Neural cell (in vitro differentiated cells): ENCODE results near the gene TBC1D24. TPM values are rescaled to one million over a fixed set of nuclear protein-coding genes. Genes with fewer than 3 reads are reported as not detected.
A peak's percentile ranks its signal among the peaks of the same experiment; 100 is the strongest.

Source experiments
- H2AFZ ChIP-seq: fragments of 200-600, 300-800 bp; sonication (generic), shearing (Covaris generic); 2 replicates; pipeline ENCODE4 v1.6.0; 2014; ENCODE audit warnings: low read depth, mild to moderate bottlenecking, antibody characterized with exemption, low read length, moderate library complexity
- H3F3A ChIP-seq: fragments of 200-600 bp; shearing (Covaris generic); 2 replicates; pipeline ENCODE4 v1.6.1; 2016; ENCODE audit warnings: mild to moderate bottlenecking, moderate library complexity, mixed read lengths, antibody characterized with exemption, low read length; ENCODE audit not compliant: insufficient read depth, poor library complexity, severe bottlenecking
- H3K27ac ChIP-seq: fragments of 200-600, 300-800 bp; sonication (generic), shearing (Covaris generic); 2 replicates; pipeline ENCODE4 v1.5.1; 2014; ENCODE audit warnings: mild to moderate bottlenecking, low read length, moderate library complexity
- H3K27me3 ChIP-seq: fragments of 300-800, 200-600 bp; sonication (generic), shearing (Covaris generic); 2 replicates; pipeline ENCODE4 v1.6.0; 2014; ENCODE audit warnings: mild to moderate bottlenecking, low read depth, low read length, moderate library complexity; ENCODE audit not compliant: insufficient read depth
- H3K36me3 ChIP-seq: fragments of 300-800, 200-600 bp; sonication (generic), shearing (Covaris generic); 2 replicates; pipeline ENCODE4 v1.5.1; 2014; ENCODE audit warnings: mild to moderate bottlenecking, antibody characterized with exemption, low read length, moderate library complexity; ENCODE audit not compliant: insufficient read depth
- H3K4me2 ChIP-seq: fragments of 300-800, 200-600 bp; sonication (generic), shearing (Covaris generic); 2 replicates; pipeline ENCODE4 v1.6.0; 2014; ENCODE audit warnings: mild to moderate bottlenecking, low read length
- H3K4me3 ChIP-seq: fragments of 300-800, 200-600 bp; sonication (generic), shearing (Covaris generic); 2 replicates; pipeline ENCODE4 v1.5.1; 2014; ENCODE audit warnings: mild to moderate bottlenecking, low read length, moderate library complexity
- H3K79me2 ChIP-seq: fragments of 200-600 bp; shearing (Covaris generic); replicated peaks from 2 replicates; pipeline ENCODE4 v1.6.0; 2014; ENCODE audit warnings: mild to moderate bottlenecking, low read length, moderate library complexity; ENCODE audit not compliant: insufficient read depth
- H3K9ac ChIP-seq: fragments of 300-800, 200-600 bp; sonication (generic), shearing (Covaris generic); 2 replicates; pipeline ENCODE4 v1.6.1; 2016; ENCODE audit warnings: mild to moderate bottlenecking, low read length, mixed read lengths
- H3K9me2 ChIP-seq: fragments of 200-600 bp; shearing (Covaris generic); 2 replicates; pipeline ENCODE4 v1.6.1; 2016; ENCODE audit warnings: mild to moderate bottlenecking, low read length, mixed read lengths; ENCODE audit not compliant: insufficient read depth
- H3K9me3 ChIP-seq: fragments of 200-600, 300-800 bp; sonication (generic), shearing (Covaris generic); 2 replicates; pipeline ENCODE4 v1.6.1; 2016; ENCODE audit warnings: mild to moderate bottlenecking, mixed run types, low read length, moderate library complexity, mixed read lengths
- H4K20me1 ChIP-seq: fragments of 200-600 bp; shearing (Covaris generic); 2 replicates; pipeline ENCODE4 v1.6.1; 2016; ENCODE audit warnings: mild to moderate bottlenecking, mixed run types; ENCODE audit not compliant: insufficient read depth
- EP300 ChIP-seq: fragments of 450-650 bp; conservative IDR thresholded peaks from 2 replicates; pipeline ENCODE4 v1.6.1; 2014; ENCODE audit warnings: antibody characterized with exemption, mild to moderate bottlenecking, moderate library complexity; ENCODE audit not compliant: poor library complexity, severe bottlenecking
- EZH2 ChIP-seq: fragments of 200-600, 300-800 bp; shearing (Covaris generic), sonication (generic); IDR thresholded peaks from 2 replicates; pipeline ENCODE4 v1.6.1; 2014; ENCODE audit warnings: antibody characterized with exemption, low read length, borderline replicate concordance, mild to moderate bottlenecking; ENCODE audit not compliant: insufficient read depth, poor library complexity, severe bottlenecking
- MXI1 ChIP-seq: fragments of 450-650 bp; conservative IDR thresholded peaks from 2 replicates; pipeline ENCODE4 v1.6.1; 2014; ENCODE audit warnings: antibody characterized with exemption, mild to moderate bottlenecking; ENCODE audit not compliant: poor library complexity, severe bottlenecking
- POLR2AphosphoS5 ChIP-seq: IDR thresholded peaks from 2 replicates; pipeline ENCODE4 v1.6.1; 2012
- RAD21 ChIP-seq: fragments of 450-650 bp; conservative IDR thresholded peaks from 2 replicates; pipeline ENCODE4 v1.6.1; 2014; ENCODE audit warnings: antibody characterized with exemption, mild to moderate bottlenecking, moderate library complexity
- SMC3 ChIP-seq: fragments of 450-650 bp; conservative IDR thresholded peaks from 2 replicates; pipeline ENCODE4 v1.6.1; 2014; ENCODE audit warnings: antibody characterized with exemption, mild to moderate bottlenecking, moderate library complexity; ENCODE audit not compliant: poor library complexity
- TAF1 ChIP-seq: IDR thresholded peaks from 2 replicates; pipeline ENCODE4 v1.6.1; 2012; ENCODE audit warnings: low read depth
- polyA plus RNA-seq: library from polyadenylated mRNA; depleted of rRNA; stranded (reverse); fragments of >200 nt; gene quantifications from 2 replicates; pipeline ENCODE4 v1.2.3, GENCODE V29; 2014
- TF ChIP-seq, protein P1 (sequence below): IDR thresholded peaks from 2 replicates; pipeline ENCODE4 v1.6.1; 2012; ENCODE audit warnings: borderline replicate concordance
- TF ChIP-seq, protein P2 (sequence below): fragments of 450-650 bp; IDR thresholded peaks from 2 replicates; pipeline ENCODE4 v1.5.1; 2014; ENCODE audit warnings: antibody characterized with exemption, mild to moderate bottlenecking, moderate library complexity; ENCODE audit not compliant: poor library complexity, severe bottlenecking

TBC1D24 gene
- polyA plus RNA-seq, 1 donor from 2014 or later, result 27.1 TPM

DNA sequence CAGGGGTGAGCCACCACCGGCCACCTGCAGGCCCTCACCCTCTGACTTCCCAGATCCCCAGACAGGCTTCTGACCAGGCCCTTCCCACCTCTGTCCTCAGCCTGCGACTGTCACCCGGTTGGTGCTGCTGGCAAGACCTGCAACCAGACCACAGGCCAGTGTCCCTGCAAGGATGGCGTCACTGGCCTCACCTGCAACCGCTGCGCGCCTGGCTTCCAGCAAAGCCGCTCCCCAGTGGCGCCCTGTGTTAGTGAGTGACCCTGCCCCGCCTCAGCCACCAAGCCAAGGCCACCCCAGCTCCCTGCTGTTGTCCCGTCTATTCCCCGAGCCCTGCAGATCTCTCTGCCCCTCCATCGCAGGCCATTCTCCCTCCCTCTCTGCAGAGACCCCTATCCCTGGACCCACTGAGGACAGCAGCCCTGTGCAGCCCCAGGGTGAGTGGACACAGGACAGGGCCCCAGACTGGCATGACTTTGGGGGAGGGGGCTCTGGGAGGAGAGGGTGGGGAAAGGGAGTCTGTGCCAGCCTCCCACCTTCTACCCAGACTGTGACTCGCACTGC lies 2.0 kb upstream of the TBC1D24 start:
- H3K9me2 ChIP-seq, result no peaks in the 10 kb centered on the region
- peaks cover 8% of the 10 kb centered on the region for H3K79me2 ChIP-seq
- H3K27me3 ChIP-seq, result peaks cover 6% of the 10 kb centered on the region
- no peak overlapping the region for H3K27ac ChIP-seq
- H3K4me2 ChIP-seq, result no peak overlapping the region
- H3K36me3 ChIP-seq, result no peaks in the 10 kb centered on the region
- peak overlapping the region; percentile 53 for H3K4me3 ChIP-seq
- H3K9ac ChIP-seq, result no peak overlapping the region
- TF ChIP-seq TAF1 (no peak), EZH2 (no peak), SMC3 (no peak), EP300 (no peak), RAD21 (no peak), POLR2AphosphoS5 (no peak), MXI1 (no peak)
- TF ChIP-seq, protein P1, sequence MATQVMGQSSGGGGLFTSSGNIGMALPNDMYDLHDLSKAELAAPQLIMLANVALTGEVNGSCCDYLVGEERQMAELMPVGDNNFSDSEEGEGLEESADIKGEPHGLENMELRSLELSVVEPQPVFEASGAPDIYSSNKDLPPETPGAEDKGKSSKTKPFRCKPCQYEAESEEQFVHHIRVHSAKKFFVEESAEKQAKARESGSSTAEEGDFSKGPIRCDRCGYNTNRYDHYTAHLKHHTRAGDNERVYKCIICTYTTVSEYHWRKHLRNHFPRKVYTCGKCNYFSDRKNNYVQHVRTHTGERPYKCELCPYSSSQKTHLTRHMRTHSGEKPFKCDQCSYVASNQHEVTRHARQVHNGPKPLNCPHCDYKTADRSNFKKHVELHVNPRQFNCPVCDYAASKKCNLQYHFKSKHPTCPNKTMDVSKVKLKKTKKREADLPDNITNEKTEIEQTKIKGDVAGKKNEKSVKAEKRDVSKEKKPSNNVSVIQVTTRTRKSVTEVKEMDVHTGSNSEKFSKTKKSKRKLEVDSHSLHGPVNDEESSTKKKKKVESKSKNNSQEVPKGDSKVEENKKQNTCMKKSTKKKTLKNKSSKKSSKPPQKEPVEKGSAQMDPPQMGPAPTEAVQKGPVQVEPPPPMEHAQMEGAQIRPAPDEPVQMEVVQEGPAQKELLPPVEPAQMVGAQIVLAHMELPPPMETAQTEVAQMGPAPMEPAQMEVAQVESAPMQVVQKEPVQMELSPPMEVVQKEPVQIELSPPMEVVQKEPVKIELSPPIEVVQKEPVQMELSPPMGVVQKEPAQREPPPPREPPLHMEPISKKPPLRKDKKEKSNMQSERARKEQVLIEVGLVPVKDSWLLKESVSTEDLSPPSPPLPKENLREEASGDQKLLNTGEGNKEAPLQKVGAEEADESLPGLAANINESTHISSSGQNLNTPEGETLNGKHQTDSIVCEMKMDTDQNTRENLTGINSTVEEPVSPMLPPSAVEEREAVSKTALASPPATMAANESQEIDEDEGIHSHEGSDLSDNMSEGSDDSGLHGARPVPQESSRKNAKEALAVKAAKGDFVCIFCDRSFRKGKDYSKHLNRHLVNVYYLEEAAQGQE, result no peak
- TF ChIP-seq, protein P2, sequence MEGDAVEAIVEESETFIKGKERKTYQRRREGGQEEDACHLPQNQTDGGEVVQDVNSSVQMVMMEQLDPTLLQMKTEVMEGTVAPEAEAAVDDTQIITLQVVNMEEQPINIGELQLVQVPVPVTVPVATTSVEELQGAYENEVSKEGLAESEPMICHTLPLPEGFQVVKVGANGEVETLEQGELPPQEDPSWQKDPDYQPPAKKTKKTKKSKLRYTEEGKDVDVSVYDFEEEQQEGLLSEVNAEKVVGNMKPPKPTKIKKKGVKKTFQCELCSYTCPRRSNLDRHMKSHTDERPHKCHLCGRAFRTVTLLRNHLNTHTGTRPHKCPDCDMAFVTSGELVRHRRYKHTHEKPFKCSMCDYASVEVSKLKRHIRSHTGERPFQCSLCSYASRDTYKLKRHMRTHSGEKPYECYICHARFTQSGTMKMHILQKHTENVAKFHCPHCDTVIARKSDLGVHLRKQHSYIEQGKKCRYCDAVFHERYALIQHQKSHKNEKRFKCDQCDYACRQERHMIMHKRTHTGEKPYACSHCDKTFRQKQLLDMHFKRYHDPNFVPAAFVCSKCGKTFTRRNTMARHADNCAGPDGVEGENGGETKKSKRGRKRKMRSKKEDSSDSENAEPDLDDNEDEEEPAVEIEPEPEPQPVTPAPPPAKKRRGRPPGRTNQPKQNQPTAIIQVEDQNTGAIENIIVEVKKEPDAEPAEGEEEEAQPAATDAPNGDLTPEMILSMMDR, result no peak
- H2AFZ ChIP-seq, result no peak overlapping the region
- H3K9me3 ChIP-seq, result no peaks in the 10 kb centered on the region
- H3F3A ChIP-seq, result no peaks in the 10 kb centered on the region
- no peaks in the 10 kb centered on the region for H4K20me1 ChIP-seq

DNA sequence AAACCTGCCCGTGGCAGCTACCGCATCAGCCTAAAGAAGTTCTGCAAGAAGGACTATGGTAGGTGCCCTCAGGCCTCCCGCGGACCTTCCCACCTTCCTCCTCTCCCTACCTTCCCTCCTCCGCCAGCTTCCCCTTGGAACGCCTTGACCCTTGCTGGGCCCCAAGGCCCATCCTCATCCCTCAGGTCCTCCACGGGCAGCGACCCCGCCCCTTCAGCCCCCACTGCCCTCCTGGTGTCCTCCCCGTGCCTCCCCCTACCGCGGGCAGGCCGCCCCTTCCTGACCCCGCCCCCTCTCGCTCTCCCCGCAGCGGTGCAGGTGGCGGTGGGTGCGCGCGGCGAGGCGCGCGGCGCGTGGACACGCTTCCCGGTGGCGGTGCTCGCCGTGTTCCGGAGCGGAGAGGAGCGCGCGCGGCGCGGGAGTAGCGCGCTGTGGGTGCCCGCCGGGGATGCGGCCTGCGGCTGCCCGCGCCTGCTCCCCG lies 1.4 kb upstream of the TBC1D24 start:
- no peak overlapping the region for H3K9ac ChIP-seq
- no peaks in the 10 kb centered on the region for H3F3A ChIP-seq
- no peak overlapping the region for H3K4me2 ChIP-seq
- H3K9me3 ChIP-seq, result no peaks in the 10 kb centered on the region
- no peak overlapping the region for H2AFZ ChIP-seq
- peaks cover 8% of the 10 kb centered on the region for H3K79me2 ChIP-seq
- H3K27me3 ChIP-seq, result peaks cover under 1% of the 10 kb centered on the region
- no peak overlapping the region for H3K27ac ChIP-seq
- H4K20me1 ChIP-seq, result no peaks in the 10 kb centered on the region
- H3K36me3 ChIP-seq, result no peaks in the 10 kb centered on the region
- TF ChIP-seq TAF1 (no peak), SMC3 (no peak), EP300 (no peak), MXI1 (no peak), POLR2AphosphoS5 (no peak), RAD21 (no peak), EZH2 (no peak)
- TF ChIP-seq, protein P2, result no peak
- TF ChIP-seq, protein P1, result no peak
- no peaks in the 10 kb centered on the region for H3K9me2 ChIP-seq
- peak overlapping the region; percentile 53 for H3K4me3 ChIP-seq
